ENCODE data around the gene NPLOC4. TPM values are rescaled to one million over a fixed set of nuclear protein-coding genes. Genes with fewer than 3 reads are reported as not detected.

Gene NPLOC4
- total RNA-seq, 1 experiment from 2014 or later: 69.9 TPM

DNA sequence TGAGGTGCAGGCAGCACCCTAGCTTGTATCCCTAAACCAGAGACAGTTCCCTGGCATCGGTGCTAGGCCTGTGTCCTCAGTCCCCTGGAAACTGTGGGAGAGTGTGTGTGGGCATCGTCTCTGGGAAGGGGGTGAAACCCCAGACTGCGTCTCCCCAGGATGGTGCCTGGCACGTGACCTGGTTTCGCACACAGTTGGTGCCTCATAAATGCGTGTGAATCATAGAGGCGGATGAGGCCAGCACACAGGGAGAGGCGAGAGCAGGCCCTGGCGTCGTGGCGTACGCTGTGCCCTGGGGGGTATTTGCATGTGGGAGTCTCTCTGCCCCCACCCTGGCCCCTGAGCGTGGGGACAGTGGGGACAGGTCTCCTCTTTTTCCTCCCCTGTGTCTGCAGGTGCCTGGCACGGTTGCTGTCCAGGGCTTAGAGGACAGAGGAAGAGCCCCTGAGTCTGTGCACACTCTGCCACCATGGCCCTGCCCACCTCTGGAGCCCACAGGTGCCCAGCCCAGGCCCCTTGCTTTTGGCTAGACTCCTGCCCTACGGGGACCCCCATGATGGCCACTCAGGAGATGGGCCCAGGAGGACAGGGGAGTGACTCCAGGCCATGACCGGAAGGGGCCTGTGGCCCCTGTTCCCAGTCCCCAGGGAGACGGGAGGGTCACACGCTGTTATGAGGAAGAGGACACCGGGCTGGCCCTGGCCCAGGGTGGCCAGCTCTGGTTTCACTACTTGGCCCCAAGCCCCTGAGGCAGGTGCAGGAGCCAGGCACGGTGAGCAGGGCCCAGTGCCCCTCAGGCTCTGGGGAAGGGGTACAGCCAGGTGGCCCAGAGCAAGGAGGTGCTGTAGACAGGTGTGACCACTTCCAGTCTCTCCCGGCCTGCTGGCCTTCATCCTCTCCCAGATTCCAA lies 110.0 kb downstream of the NPLOC4 start:
- no peak for DNase-seq (ENCODE audit: extremely low read depth, low read depth)

DNA sequence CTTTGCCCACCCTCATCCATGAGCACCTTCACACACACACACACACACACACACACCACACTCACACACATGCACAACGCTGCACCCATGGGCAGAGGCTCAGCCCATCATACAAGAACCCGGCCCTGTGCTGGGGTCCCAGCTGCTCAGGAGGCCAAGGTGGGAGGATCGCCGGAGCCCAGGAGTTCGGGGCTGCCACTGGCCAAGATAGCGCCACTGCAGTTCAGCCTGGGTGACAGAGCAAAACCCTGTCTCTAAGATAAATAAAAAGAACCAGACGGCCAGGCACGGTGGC lies 112.1 kb downstream of the NPLOC4 start:
- no peak for DNase-seq (ENCODE audit: extremely low read depth, low read depth)

- no peak for DNase-seq (ENCODE audit: extremely low read depth, low read depth)
Measured at GRCh38 chr17:81524039-81524864, 112.7 kb downstream of the NPLOC4 start.

DNA sequence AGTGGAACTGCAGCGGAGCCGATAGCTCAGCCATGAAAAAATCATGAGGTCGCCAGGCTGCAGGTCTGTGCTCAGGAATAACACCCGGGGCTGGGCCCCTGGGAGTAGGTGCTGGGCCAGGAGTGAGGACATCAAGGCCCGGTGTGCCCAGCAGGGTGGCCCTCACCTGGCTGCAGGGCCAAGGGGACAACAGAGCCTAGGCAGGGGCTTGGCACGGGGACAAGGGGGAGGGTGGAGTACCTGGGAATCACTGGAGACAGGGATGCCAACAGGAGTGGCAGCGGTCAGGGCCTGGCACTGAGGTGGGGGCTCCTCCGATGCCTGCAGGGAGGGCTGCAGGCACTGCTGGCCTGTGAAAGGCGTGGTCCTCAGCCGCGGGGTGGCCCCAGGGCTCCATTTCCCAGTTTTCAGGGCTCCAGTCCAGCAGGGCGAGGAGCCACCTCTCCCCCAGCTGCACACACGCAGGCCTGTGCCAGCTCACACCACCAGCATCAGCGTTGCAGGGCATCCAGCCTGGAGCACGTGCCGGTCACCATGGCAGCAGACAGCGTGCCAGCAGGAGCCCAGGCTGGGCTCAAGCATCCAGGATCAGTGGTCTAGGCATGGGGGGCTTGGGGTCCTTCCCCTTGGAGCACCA lies 113.4 kb downstream of the NPLOC4 start:
- no peak for DNase-seq (ENCODE audit: extremely low read depth, low read depth)

GRCh38 chr17:81522491-81523401 lies 114.2 kb downstream of the NPLOC4 start:
- no peak for DNase-seq (ENCODE audit: extremely low read depth, low read depth)

DNA sequence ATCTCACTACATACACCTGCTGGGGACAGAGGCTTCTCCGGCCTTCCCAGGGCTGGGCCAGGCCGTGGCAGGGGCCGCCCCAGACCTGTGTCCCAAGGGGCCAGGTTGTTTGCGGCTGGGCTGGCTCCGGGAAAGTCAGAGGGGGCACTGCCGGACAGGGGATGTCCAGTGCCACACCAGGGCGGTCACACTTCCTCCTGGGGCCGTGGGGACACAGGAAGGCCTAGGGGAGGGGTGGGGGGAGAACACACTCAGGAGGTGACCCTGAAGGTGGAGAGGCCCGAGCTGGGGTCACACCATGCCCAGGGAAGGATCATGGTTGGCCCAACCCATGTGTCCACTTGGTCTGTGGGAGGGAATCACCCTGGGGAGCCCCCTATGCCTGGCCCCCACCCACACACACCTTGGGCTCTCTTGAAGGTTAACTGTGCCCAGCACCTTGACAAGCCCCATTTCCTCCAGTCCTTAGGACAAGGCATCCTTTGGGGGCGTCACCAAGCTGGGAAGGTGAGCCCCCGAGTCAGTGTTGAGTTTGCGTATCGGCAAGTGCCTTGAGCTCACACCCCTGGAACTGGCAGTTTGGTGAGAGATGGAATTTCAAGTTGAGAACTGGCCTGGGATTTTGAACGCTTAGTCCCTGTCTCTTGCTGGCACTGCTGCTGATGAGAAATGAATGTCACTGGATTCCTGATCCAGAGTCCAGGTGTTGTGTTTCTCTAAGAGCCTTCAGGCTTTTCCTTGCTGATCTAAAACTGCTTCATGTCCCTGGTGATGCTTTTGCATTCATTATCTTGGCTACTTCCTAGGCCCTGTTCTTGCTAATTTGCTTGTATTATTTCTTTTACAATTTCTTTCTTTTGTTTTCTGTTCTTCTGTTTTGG lies 116.7 kb downstream of the NPLOC4 start:
- DNase-seq (ENCODE audit: extremely low read depth, low read depth): no peak

DNA sequence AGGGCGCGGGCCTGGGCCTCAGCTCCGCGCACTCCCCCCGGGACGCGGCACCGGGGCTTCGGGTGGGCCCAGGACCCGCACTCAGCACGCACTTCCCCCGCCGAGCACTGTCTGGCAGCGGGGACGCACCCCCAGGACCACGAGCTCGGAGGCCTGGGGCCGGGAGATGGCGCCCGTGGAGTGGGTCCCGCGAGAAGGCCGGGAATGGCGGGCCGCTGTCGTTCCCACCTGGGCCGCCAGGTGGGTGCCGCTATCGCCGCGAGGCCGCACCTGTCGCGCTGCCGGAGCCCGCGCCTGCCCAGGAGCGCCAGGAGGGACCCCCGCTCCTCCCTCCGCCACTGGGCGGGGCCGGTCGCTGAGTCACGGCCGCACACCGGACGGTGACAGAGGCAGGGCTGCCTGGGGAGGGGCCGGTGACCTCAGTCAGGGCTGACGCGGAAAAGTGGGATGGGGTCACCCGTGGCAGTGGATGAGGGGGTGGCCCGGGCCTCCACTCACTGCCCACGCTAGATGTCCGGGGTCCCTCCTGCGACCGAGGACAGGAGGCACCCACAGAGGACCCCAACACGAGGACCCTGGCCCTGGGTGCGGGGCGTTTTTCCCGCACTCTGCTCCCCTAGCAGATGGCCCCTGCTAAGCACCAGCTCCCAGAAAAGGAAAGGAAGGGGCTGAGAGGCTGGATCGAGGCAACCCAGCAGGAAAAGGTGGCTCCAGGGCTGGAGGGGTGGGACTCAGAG lies 117.5 kb downstream of the NPLOC4 start:
- no peak for DNase-seq (ENCODE audit: extremely low read depth, low read depth)

DNA sequence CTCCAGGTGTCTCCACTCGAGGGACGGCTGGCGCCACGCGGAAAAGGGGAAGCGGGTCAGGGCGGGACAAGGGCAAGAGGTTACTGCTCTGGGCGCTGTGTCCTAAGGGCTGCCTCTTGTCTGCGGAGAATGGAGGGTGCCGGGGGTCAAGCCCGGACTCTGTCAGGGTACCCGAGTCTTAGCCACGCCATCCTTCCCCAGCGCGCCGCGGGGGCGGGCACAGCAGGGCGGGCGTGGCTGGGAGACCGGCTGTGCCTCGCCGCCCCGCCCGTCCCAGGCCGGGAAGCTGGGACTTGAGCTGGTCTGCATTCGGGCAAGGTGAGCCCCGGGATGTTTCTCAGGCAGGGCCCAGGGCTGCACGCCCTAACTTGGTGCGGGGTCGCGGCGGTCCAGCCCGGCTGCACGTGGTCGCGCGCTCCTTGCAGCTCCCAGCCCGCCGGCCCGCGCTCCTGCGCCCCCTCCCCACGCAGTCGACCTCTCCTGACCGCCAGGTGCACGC lies 118.1 kb downstream of the NPLOC4 start:
- DNase-seq (ENCODE audit: extremely low read depth, low read depth): no peak

GRCh38 chr17:81518113-81518784 lies 118.7 kb downstream of the NPLOC4 start:
- DNase-seq (ENCODE audit: extremely low read depth, low read depth): no peak

GRCh38 chr17:81517339-81518112 lies 119.4 kb downstream of the NPLOC4 start:
- no peak for DNase-seq (ENCODE audit: extremely low read depth, low read depth)

GRCh38 chr17:81517009-81517338 lies 119.9 kb downstream of the NPLOC4 start:
- DNase-seq (ENCODE audit: extremely low read depth, low read depth): no peak

GRCh38 chr17:81516439-81516838 lies 120.5 kb downstream of the NPLOC4 start:
- no peak for DNase-seq (ENCODE audit: extremely low read depth, low read depth)

DNA sequence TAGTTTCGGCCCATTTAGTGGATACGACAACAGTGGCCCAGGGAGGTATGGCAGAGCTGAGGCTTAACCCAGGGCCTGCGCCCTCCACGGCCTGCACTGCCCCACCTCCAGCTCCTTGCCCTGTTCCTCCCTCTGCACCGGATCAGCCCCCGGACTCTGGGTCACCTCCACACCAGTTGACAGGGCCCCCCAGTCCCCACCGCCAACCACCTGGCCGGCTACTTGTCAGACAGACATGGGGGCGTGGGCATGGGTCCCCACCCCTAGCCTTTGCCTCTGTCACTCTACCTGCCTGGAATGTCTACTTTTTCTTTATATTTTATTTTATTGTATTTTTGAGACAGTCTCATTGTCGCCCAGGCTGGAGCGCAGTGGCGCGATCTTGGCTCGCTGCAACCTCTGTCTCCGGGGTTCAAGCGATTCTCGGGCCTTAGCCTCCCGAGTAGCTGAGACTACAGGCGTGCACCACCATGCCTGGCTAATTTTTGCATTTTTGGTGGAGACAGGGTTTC lies 121.3 kb downstream of the NPLOC4 start:
- no peak for DNase-seq (ENCODE audit: extremely low read depth, low read depth)

DNA sequence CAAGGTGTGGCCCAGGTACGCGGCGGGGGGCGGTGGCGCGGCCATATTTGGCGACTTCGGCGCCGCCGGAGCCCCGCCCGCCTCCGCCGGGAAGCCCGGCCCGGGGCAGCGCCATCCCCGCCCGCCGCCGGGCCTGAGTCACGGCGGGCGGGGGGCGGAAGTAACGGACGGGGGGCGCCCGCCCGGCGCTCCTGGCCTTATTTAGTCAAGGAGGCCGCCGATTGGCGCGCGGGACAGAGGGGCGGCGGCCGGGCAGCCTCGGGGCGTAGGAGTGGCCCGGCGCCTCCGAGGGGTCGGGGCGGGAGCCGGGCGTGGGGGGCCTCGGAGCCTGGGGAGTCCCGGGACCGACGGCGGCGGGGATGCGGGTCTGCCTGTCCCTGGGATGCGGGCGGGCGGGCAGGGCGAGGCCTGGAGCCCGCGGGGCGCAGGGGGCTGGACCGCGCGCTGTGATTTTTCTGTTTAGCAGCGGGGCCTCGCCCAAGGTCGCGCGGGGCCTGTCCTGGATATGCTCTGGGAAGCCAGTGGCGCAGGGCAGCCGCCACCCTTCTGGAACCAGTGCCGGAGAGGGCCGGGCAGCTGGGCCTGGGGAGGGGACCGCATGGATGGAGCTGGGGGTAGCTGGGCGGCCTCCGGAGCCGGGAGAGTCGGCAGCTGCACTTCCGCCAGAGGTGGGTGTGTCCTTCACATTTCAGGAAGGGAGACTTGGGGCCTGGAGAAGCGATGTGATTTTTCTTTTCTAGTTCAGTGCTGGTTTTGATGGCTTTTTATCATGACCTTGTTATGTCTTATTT lies 122.0 kb downstream of the NPLOC4 start:
- no peak for DNase-seq (ENCODE audit: extremely low read depth, low read depth)

- no peak for DNase-seq (ENCODE audit: extremely low read depth, low read depth)
Measured at GRCh38 chr17:81514489-81514738, 122.5 kb downstream of the NPLOC4 start.

DNA sequence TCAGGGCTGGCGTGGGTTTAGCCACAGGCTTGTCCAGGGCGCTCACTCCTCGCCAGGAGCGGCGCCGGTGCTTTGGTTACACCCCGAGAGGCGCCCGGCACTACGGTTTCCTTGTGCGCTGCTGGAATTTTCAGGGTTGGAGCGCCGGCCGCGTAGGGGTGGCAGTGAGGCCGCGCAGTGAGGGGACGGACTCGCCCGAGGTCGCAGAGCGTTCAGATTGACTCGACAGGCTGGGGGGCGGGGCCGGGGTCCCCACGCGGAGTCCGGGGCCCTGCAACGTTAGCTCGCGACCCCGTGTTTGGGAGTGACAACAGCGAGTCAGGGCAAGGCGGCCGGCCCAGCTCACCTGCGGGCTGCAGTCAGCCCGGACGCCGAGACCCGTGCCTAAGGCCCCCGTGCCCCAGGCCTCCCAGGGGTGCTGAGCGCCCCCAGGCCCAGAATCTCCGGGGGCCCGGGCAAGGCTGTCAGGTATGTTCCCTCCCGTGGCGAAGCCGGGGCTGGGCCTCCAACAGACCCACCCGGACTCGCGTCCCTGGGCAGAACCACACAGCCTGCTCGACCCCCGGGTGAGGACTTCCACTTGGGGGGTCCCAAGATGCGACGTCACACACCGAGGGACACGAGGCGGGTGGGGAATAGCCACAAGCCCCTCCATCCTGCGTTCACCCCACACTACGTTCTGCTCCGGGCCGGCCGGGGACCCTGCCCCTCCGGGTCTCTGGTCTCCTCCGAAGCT lies 123.0 kb downstream of the NPLOC4 start:
- no peak for DNase-seq (ENCODE audit: extremely low read depth, low read depth)
